Panc1 (cell line): ENCODE measurements around the gene SOAT1.

Source experiments
- TF ChIP-seq, protein P1 (sequence below): fragments of 450-650 bp; IDR thresholded peaks from 2 replicates; pipeline ENCODE4 v1.5.1; 2017; ENCODE audit warnings: mild to moderate bottlenecking
- TF ChIP-seq, protein P2 (sequence below), 2 experiments: IDR thresholded peaks; 2 replicates each; pipeline ENCODE4 v1.6.1; 2011 to 2012; ENCODE audit warnings: low read depth in 2 of 2, control low read depth in 1 of 2, low read length in 1 of 2, mild to moderate bottlenecking in 1 of 2, moderate library complexity in 1 of 2; ENCODE audit not compliant: insufficient read depth in 1 of 2

DNA sequence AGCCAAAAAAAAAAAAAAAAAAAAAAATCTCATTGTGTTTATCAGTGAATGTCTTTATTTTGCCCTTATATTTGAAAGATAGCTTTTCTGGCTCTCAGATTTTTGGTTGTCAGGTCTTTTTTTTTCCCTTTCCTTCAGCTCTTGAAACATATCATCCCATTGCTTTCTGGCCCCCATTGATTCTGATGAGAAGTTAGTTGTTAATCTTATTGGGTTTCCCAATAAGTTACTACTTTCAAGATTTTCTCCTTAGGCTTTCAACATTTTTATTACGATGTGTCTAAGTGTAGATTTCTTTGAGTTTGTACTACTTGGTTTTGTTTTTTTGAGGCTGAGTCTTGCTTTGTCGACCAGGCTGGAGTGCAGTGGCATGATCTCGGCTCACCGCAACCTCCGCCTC, 14.7 kb upstream of the SOAT1 start:
- TF ChIP-seq, protein P1, sequence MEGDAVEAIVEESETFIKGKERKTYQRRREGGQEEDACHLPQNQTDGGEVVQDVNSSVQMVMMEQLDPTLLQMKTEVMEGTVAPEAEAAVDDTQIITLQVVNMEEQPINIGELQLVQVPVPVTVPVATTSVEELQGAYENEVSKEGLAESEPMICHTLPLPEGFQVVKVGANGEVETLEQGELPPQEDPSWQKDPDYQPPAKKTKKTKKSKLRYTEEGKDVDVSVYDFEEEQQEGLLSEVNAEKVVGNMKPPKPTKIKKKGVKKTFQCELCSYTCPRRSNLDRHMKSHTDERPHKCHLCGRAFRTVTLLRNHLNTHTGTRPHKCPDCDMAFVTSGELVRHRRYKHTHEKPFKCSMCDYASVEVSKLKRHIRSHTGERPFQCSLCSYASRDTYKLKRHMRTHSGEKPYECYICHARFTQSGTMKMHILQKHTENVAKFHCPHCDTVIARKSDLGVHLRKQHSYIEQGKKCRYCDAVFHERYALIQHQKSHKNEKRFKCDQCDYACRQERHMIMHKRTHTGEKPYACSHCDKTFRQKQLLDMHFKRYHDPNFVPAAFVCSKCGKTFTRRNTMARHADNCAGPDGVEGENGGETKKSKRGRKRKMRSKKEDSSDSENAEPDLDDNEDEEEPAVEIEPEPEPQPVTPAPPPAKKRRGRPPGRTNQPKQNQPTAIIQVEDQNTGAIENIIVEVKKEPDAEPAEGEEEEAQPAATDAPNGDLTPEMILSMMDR: no peak
- TF ChIP-seq, protein P2, sequence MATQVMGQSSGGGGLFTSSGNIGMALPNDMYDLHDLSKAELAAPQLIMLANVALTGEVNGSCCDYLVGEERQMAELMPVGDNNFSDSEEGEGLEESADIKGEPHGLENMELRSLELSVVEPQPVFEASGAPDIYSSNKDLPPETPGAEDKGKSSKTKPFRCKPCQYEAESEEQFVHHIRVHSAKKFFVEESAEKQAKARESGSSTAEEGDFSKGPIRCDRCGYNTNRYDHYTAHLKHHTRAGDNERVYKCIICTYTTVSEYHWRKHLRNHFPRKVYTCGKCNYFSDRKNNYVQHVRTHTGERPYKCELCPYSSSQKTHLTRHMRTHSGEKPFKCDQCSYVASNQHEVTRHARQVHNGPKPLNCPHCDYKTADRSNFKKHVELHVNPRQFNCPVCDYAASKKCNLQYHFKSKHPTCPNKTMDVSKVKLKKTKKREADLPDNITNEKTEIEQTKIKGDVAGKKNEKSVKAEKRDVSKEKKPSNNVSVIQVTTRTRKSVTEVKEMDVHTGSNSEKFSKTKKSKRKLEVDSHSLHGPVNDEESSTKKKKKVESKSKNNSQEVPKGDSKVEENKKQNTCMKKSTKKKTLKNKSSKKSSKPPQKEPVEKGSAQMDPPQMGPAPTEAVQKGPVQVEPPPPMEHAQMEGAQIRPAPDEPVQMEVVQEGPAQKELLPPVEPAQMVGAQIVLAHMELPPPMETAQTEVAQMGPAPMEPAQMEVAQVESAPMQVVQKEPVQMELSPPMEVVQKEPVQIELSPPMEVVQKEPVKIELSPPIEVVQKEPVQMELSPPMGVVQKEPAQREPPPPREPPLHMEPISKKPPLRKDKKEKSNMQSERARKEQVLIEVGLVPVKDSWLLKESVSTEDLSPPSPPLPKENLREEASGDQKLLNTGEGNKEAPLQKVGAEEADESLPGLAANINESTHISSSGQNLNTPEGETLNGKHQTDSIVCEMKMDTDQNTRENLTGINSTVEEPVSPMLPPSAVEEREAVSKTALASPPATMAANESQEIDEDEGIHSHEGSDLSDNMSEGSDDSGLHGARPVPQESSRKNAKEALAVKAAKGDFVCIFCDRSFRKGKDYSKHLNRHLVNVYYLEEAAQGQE (IDR thresholded peaks at IDR 0.05; ENCODE audit: insufficient read depth in 1 of 2, low read depth in 2 of 2, low read length in 1 of 2): no peak
